Stomach (tissue), 4 donors: ENCODE data around the gene BPTF.

Experiments used
- EP300 ChIP-seq: sonication (generic); formaldehyde crosslinking; IDR thresholded peaks from one replicate; pipeline ENCODE4 v1.6.1; 2017; ENCODE audit warnings: antibody characterized with exemption
- POLR2A ChIP-seq, 4 donors: fragments of 450-650 bp; IDR thresholded peaks; one replicate each; pipeline ENCODE4 v1.6.1; 2016; ENCODE audit warnings: antibody characterized with exemption in 4 of 4, control low read depth in 2 of 4, mild to moderate bottlenecking in 1 of 4, moderate library complexity in 1 of 4
- POLR2AphosphoS5 ChIP-seq, 3 donors: sonication (generic); formaldehyde crosslinking; IDR thresholded peaks; one replicate each; pipeline ENCODE4 v1.6.1; 2016; ENCODE audit warnings: antibody characterized with exemption in 3 of 3
- TF ChIP-seq, protein P1 (sequence below), 7 experiments: fragments of 450-650 bp in 4 of 7; fragments of 200-600 bp in 3 of 7; sonication (generic) in 3 of 7; IDR thresholded peaks; one replicate each; pipeline ENCODE4 v1.5.1; 2016 to 2019; ENCODE audit warnings: antibody characterized with exemption in 7 of 7, control low read depth in 2 of 7, mild to moderate bottlenecking in 1 of 7

DNA sequence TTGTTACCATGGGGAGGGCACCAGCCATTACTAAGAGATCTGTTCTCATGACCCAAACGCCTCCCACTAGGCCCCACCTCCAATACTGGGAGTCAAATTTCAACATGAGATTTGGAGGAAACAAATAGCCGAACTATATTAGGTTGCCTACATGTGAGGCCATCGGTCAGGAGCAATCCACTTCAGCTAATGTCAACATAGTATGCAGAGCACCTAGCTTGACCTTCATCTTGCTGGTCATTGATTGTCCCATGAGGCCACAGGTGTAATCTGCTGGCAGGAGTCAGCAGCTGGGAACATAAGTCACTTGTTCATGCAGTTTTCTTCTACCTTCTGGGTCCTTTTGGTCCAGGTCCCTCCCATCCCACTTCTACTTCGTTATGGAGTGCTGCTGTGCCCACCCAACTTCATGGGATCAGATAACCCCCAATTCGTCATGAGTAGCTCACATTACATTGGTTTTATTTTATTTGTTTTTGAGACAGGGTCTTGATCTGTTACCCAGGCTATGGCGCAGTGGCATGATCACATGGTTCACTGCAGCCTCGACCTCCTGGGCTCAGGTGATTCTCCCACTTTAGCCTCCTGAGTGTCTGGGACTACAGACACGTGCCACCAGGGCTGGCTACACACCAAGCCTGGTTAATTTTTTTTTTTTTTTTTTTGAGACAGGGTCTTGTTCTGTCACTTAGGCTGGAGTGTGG lies 204.4 kb downstream of the BPTF start:
- TF ChIP-seq, protein P1, sequence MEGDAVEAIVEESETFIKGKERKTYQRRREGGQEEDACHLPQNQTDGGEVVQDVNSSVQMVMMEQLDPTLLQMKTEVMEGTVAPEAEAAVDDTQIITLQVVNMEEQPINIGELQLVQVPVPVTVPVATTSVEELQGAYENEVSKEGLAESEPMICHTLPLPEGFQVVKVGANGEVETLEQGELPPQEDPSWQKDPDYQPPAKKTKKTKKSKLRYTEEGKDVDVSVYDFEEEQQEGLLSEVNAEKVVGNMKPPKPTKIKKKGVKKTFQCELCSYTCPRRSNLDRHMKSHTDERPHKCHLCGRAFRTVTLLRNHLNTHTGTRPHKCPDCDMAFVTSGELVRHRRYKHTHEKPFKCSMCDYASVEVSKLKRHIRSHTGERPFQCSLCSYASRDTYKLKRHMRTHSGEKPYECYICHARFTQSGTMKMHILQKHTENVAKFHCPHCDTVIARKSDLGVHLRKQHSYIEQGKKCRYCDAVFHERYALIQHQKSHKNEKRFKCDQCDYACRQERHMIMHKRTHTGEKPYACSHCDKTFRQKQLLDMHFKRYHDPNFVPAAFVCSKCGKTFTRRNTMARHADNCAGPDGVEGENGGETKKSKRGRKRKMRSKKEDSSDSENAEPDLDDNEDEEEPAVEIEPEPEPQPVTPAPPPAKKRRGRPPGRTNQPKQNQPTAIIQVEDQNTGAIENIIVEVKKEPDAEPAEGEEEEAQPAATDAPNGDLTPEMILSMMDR (IDR thresholded peaks at IDR 0.05) = no peak
- no peak for TF ChIP-seq POLR2AphosphoS5 (IDR thresholded peaks at IDR 0.05)
- TF ChIP-seq POLR2A (IDR thresholded peaks at IDR 0.05) = no peak
- TF ChIP-seq EP300 = no peak
